HepG2 (cell line): Measurements from ENCODE around the gene INTS4. TPM values are rescaled to one million over a fixed set of nuclear protein-coding genes. Genes with fewer than 3 reads are reported as not detected.

Source experiments
- ATAC-seq: fragments of 200-7000 bp; cut with Tn5 transposase; 3 replicates; pipeline ENCODE4 v1.9.1; 2020; ENCODE audit warnings: mild to moderate bottlenecking, moderate library complexity
- BruUV-seq: library from RNA; stranded (reverse); fragments of 400-500 nt; replicated peaks from 2 replicates; lab custom pipeline; 2021; lab: Mats Ljungman, UMichigan
- CTCF ChIA-PET: fragments of 300-600 bp; formaldehyde crosslinking; extraction: SDS; loops from one replicate; lab custom pipeline; 2021; ENCODE audit warnings: low total read pairs, inconsistent platforms, low intra/inter-chr PET ratio; lab: Yijun Ruan, JAX
- POLR2A ChIA-PET: fragments of 350-600 bp; sonication (Branson Sonifier 250); formaldehyde crosslinking; loops from one replicate; lab custom pipeline; 2020; ENCODE audit warnings: antibody characterized with exemption, inconsistent platforms; lab: Yijun Ruan, JAX
- DNase-seq: peaks from one replicate; pipeline ENCODE4 v3.0.0-alpha.2; 2015; ENCODE audit warnings: low spot score
- FAIRE-seq: peaks from 3 replicates; lab custom pipeline; 2011; peaks lifted over from hg19 to GRCh38; lab: Jason Lieb, UNC
- H2AFZ ChIP-seq: one replicate; pipeline ENCODE4 v1.6.1; 2011; ENCODE audit warnings: low read length, inconsistent platforms
- H3K27ac ChIP-seq: fragments of 300-600 bp; 3 replicates; pipeline ENCODE4 v1.8.0; 2011; ENCODE audit warnings: mixed run types, mild to moderate bottlenecking, mixed read lengths, low read length, inconsistent platforms; ENCODE audit not compliant: insufficient read depth; ENCODE audit errors: extremely low read length
- H3K27me3 ChIP-seq, 2 experiments: fragments of 200-600 bp in 1 of 2; 2 replicates in 1 of 2; 3 replicates in 1 of 2; pipeline versions ENCODE4 v1.6.0 to v1.8.0; 2011; ENCODE audit warnings: low read length in 2 of 2, mild to moderate bottlenecking in 2 of 2, moderate library complexity in 2 of 2, inconsistent platforms in 1 of 2; ENCODE audit not compliant: insufficient read depth in 2 of 2, control insufficient read depth in 1 of 2
- H3K36me3 ChIP-seq, 2 experiments: fragments of 200-600 bp in 1 of 2; replicated peaks in 1 of 2; 2 replicates in 1 of 2; 3 replicates in 1 of 2; pipeline versions ENCODE4 v1.5.1 to v1.8.0; 2011; ENCODE audit warnings: low read length in 2 of 2, inconsistent platforms in 1 of 2; ENCODE audit not compliant: insufficient read depth in 2 of 2, control insufficient read depth in 1 of 2
- H3K4me1 ChIP-seq: 2 replicates; pipeline ENCODE4 v1.5.1; 2012; ENCODE audit warnings: low read length, inconsistent platforms; ENCODE audit not compliant: insufficient read depth
- H3K4me2 ChIP-seq: 2 replicates; pipeline ENCODE4 v1.6.0; 2011; ENCODE audit warnings: low read depth, low read length, inconsistent platforms
- H3K4me3 ChIP-seq, 3 experiments: fragments of 200-600 bp in 1 of 3; sonication (generic), shearing (Covaris generic) in 1 of 3; replicated peaks in 1 of 3; 2 replicates each; pipeline ENCODE4 v1.5.1; 2011 to 2016; ENCODE audit warnings: low read length in 3 of 3, inconsistent platforms in 2 of 3, low read depth in 2 of 3, mild to moderate bottlenecking in 2 of 3, control low read depth in 1 of 3, mixed read lengths in 1 of 3; ENCODE audit not compliant: insufficient read depth in 1 of 3
- H3K79me2 ChIP-seq: one replicate; pipeline ENCODE4 v1.6.1; 2011; ENCODE audit warnings: low read length, inconsistent platforms; ENCODE audit not compliant: insufficient read depth
- H3K9ac ChIP-seq: 2 replicates; pipeline ENCODE4 v1.6.0; 2011; ENCODE audit warnings: mild to moderate bottlenecking, low read depth, low read length, inconsistent platforms; ENCODE audit not compliant: insufficient read depth
- H3K9me3 ChIP-seq: 2 replicates; pipeline ENCODE4 v1.5.1; 2012; ENCODE audit warnings: mild to moderate bottlenecking, low read length
- H4K20me1 ChIP-seq: 2 replicates; pipeline ENCODE4 v1.6.0; 2011; ENCODE audit warnings: inconsistent platforms, mild to moderate bottlenecking, low read length, moderate library complexity; ENCODE audit not compliant: insufficient read depth
- CTCF ChIP-seq: sonication (generic); formaldehyde crosslinking; IDR thresholded peaks from 2 replicates; pipeline ENCODE4 v1.5.0; 2020; ENCODE audit warnings: mild to moderate bottlenecking, missing genetic modification reagents, moderate library complexity
- ERF ChIP-seq: IDR thresholded peaks from 2 replicates; pipeline ENCODE4 v1.6.1; 2018; ENCODE audit warnings: missing biosample characterization, missing genetic modification reagents
- FOXA1 ChIP-seq, 2 experiments: fragments of 450-650 bp in 1 of 2; sonication (generic) in 1 of 2; formaldehyde crosslinking in 1 of 2; IDR thresholded peaks; 2 replicates each; pipeline versions ENCODE4 v1.4.0 to v1.6.1; 2016 to 2020; ENCODE audit warnings: missing genetic modification reagents in 1 of 2
- FOXA3 ChIP-seq: IDR thresholded peaks from 2 replicates; pipeline ENCODE4 v1.6.1; 2016; ENCODE audit warnings: missing genetic modification reagents, missing compliant biosample characterization
- HMGXB4 ChIP-seq, 2 experiments: sonication (generic) in 1 of 2; formaldehyde crosslinking in 1 of 2; IDR thresholded peaks; 2 replicates each; pipeline versions ENCODE4 v1.4.0 to v1.6.1; 2018 to 2020; ENCODE audit warnings: missing genetic modification reagents in 2 of 2, borderline replicate concordance in 1 of 2, low read depth in 1 of 2, mild to moderate bottlenecking in 1 of 2, missing biosample characterization in 1 of 2
- HNF4G ChIP-seq, 2 experiments: sonication (generic) in 1 of 2; formaldehyde crosslinking in 1 of 2; IDR thresholded peaks; 2 replicates each; pipeline versions ENCODE4 v1.4.0 to v1.6.1; 2011 to 2020; ENCODE audit warnings: borderline replicate concordance in 2 of 2, low read depth in 2 of 2, mild to moderate bottlenecking in 2 of 2, low read length in 1 of 2, missing genetic modification reagents in 1 of 2, moderate library complexity in 1 of 2
- MIER3 ChIP-seq: IDR thresholded peaks from 2 replicates; pipeline ENCODE4 v1.6.1; 2016; ENCODE audit warnings: missing compliant biosample characterization, borderline replicate concordance
- TCF7 ChIP-seq: sonication (generic); IDR thresholded peaks from 2 replicates; pipeline ENCODE4 v1.6.1; 2016; ENCODE audit warnings: antibody characterized with exemption, low read depth
- TRIM24 ChIP-seq: sonication (generic); formaldehyde crosslinking; IDR thresholded peaks from 2 replicates; pipeline ENCODE4 v1.8.0; 2022; ENCODE audit warnings: mild to moderate bottlenecking, missing genetic modification reagents
- ZMYM2 ChIP-seq: sonication (generic); formaldehyde crosslinking; IDR thresholded peaks from 2 replicates; pipeline ENCODE4 v1.8.0; 2022; ENCODE audit warnings: mild to moderate bottlenecking, missing genetic modification reagents
- ZNF567 ChIP-seq: sonication (generic); formaldehyde crosslinking; IDR thresholded peaks from 2 replicates; pipeline ENCODE4 v1.8.1; 2023; ENCODE audit warnings: mild to moderate bottlenecking, missing genetic modification reagents, borderline replicate concordance
- ZNF652 ChIP-seq: IDR thresholded peaks from 2 replicates; pipeline ENCODE4 v1.6.1; 2016; ENCODE audit warnings: low read depth, borderline replicate concordance
- ZNF737 ChIP-seq: sonication (generic); formaldehyde crosslinking; IDR thresholded peaks from 2 replicates; pipeline ENCODE4 v1.5.0; 2020; ENCODE audit warnings: missing genetic modification reagents, mild to moderate bottlenecking, borderline replicate concordance
- ZNF768 ChIP-seq: sonication (generic); formaldehyde crosslinking; IDR thresholded peaks from 2 replicates; pipeline ENCODE4 v1.4.0; 2020; ENCODE audit warnings: missing genetic modification reagents
- WGBS: methylation state at CpG from one replicate; pipeline ENCODE4 v1.1.6; 2017; ENCODE audit warnings: low lambda C conversion rate; 5-methylcytosine and 5-hydroxymethylcytosine counted together
- in situ Hi-C: cut with HindIII; loops from 2 replicates; pipeline ENCODE4 v1.10.0; 2017; ENCODE audit warnings: low pct_unique_long_range_greater_than_20kb; ENCODE audit not compliant: extremely low pct_ligation_motif_present
- intact Hi-C: fragments of 100-400 bp; cut with micrococcal nuclease; formaldehyde crosslinking; loops from one replicate; pipeline ENCODE4 v1.10.0; 2022; ENCODE audit not compliant: unreplicated experiment
- polyA plus RNA-seq, 8 experiments: library from polyadenylated mRNA; depleted of rRNA in 3 of 8; stranded (reverse) in 7 of 8; unstranded in 1 of 8; fragments of >200 nt; fragmentation: Illumina TruSeq in 4 of 8; extraction: Trizol in 4 of 8; gene quantifications; 2 replicates each; pipeline versions ENCODE4 v1.2.1 to v1.2.3, GENCODE V29; 2011 to 2016; ENCODE audit warnings: low read depth in 4 of 8, missing spikeins in 1 of 8, mixed read lengths in 1 of 8; ENCODE audit not compliant: insufficient read depth in 1 of 8
- total RNA-seq, 5 experiments: library from RNA; depleted of rRNA; stranded (reverse); fragments of >200 nt; fragmentation: Illumina TruSeq; extraction: Trizol; gene quantifications; 2 replicates each; pipeline ENCODE4 v1.2.3, GENCODE V29; 2016; ENCODE audit warnings: low read depth in 1 of 5
- TF ChIP-seq, protein P1 (sequence below): sonication (generic); formaldehyde crosslinking; IDR thresholded peaks from 2 replicates; pipeline ENCODE4 v1.4.0; 2020; ENCODE audit warnings: missing genetic modification reagents

INTS4 gene
- total and polyA plus RNA-seq, 2 of the 13 experiments (the other 11 are each of a cell fraction or from before 2014, with no cell fraction given), result 37.3 to 44.8 TPM

DNA sequence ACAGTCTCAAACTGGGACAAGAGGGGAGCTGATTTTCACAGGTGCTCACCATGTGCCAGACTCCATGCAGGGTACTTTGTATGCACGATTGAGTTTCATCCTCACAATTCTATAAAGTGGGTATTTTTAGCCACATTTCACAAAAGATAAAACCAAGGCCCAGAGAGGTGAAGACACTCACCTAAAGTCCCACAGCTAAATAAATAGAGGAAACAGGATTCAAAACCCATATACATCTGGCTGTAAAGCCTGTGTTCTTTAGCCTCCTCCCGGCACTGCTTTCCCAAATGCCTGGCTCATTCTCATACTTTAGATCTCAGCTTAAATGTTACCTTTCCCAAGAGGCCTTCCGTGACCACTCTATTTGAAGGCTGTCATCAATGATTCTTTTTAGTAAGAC is 41.8 kb upstream of the INTS4 start:
- no TSS peak for BruUV-seq
- Histone ChIP-seq H3K4me2 (no peak overlapping the region), H3K4me1 (peaks cover 91% of the 10 kb centered on the region), H3K36me3 (no peaks in the 10 kb centered on the region), H3K79me2 (no peaks in the 10 kb centered on the region), H3K27ac (no peak overlapping the region), H3K9ac (no peak overlapping the region), H2AFZ (no peak overlapping the region)
- POLR2A ChIA-PET, result no interaction called here
- FAIRE-seq (no peak), DNase-seq (no peak)
- intact Hi-C loops, result no loop called here
- no peak for TF ChIP-seq TCF7
- TF ChIP-seq FOXA3, result 0 out of 2 replicates have a peak, but pooled peaks have one; percentile 41
- no peak for TF ChIP-seq FOXA1 (IDR thresholded peaks at IDR 0.05)
- peak; percentile 6; the same call in 1 of the 2 replicates for TF ChIP-seq FOXA1 (CRISPR knock-in tag; IDR thresholded peaks at IDR 0.05)
- TF ChIP-seq ZNF737 (CRISPR knock-in tag), result no peak
- no peak for TF ChIP-seq MIER3 (CRISPR knock-in tag)
- TF ChIP-seq CTCF (CRISPR knock-in tag), result no peak
- peak; percentile 84; the same call in 1 of the 2 replicates for TF ChIP-seq ZNF768 (CRISPR knock-in tag)
- TF ChIP-seq, all 625 proteins: peak for 3
- in situ Hi-C loops, result no loop called here
- no peaks in the 10 kb centered on the region for H3K9me3 ChIP-seq
- no peaks in the 10 kb centered on the region for H3K27me3 ChIP-seq
- H4K20me1 ChIP-seq, result no peaks in the 10 kb centered on the region
- H3K4me3 ChIP-seq, result no peak overlapping the region
- ATAC-seq, result no peak
- WGBS, result 75% methylated on average over 3 of the region's 3 CpGs
- CTCF ChIA-PET, result no interaction called here

GRCh38 chr11:78034623-78035022 is 40.2 kb upstream of the INTS4 start:
- WGBS, result 29% methylated on average over 10 of the region's 10 CpGs
- no peaks in the 10 kb centered on the region for H4K20me1 ChIP-seq
- no peak for FAIRE-seq
- H3K4me2 ChIP-seq, result peak overlapping the region; percentile 56
- no peaks in the 10 kb centered on the region for H3K36me3 ChIP-seq
- ChIA-PET CTCF (no interaction called here), POLR2A (interaction anchor here (0.9 to 1.7 kb wide), 2 partner anchors 11 to 40 kb away, joined by 3 to 5 read pairs; no protein-coding TSS in a partner anchor)
- no peak overlapping the region for H3K27ac ChIP-seq
- peaks cover 92% of the 10 kb centered on the region for H3K4me1 ChIP-seq
- no peak overlapping the region for H3K4me3 ChIP-seq
- H2AFZ ChIP-seq, result no peak overlapping the region
- intact Hi-C loops, result no loop called here
- in situ Hi-C loops, result no loop called here
- H3K27me3 ChIP-seq, result no peaks in the 10 kb centered on the region
- no peaks in the 10 kb centered on the region for H3K79me2 ChIP-seq
- no peak for ATAC-seq
- BruUV-seq, result no TSS peak
- no peak overlapping the region for H3K9ac ChIP-seq
- DNase-seq, result no peak
- no peaks in the 10 kb centered on the region for H3K9me3 ChIP-seq
- TF ChIP-seq ERF (0 out of 2 replicates have a peak, but pooled peaks have one; percentile 16), TRIM24 (no peak), ZNF652 (CRISPR knock-in tag) (peak; percentile 34; the same call in 1 of the 2 replicates), HNF4G (IDR thresholded peaks at IDR 0.05; ENCODE audit: borderline replicate concordance, low read depth, low read length) (no peak), HNF4G (CRISPR knock-in tag; IDR thresholded peaks at IDR 0.05; ENCODE audit: borderline replicate concordance, low read depth) (no peak), ZNF567 (CRISPR knock-in tag) (no peak), ZMYM2 (CRISPR knock-in tag) (no peak), HMGXB4 (CRISPR knock-in tag; IDR thresholded peaks at IDR 0.05; ENCODE audit: borderline replicate concordance in 1 of 2, low read depth in 1 of 2) (0 out of 4 replicates have a peak, but pooled peaks of 1 of the 2 experiments have one; percentile 26)
- TF ChIP-seq, protein P1, sequence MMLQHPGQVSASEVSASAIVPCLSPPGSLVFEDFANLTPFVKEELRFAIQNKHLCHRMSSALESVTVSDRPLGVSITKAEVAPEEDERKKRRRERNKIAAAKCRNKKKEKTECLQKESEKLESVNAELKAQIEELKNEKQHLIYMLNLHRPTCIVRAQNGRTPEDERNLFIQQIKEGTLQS (CRISPR knock-in tag), result 0 out of 2 replicates have a peak, but pooled peaks have one; percentile 31
